RWPE2 (cell line): ENCODE results near the gene HTR6.

ENCODE experiments used
- ATAC-seq: fragments of 200-7000 bp; cut with Tn5 transposase; 3 replicates; pipeline ENCODE4 v1.9.1; 2021; ENCODE audit warnings: low read depth
- DNase-seq: peaks from one replicate; pipeline ENCODE4 v3.0.0-alpha.2; 2020; ENCODE audit warnings: low spot score
- H3K27ac ChIP-seq: fragments of 450-650 bp; 2 replicates; pipeline ENCODE4 v1.5.1; 2017; ENCODE audit warnings: mild to moderate bottlenecking; ENCODE audit not compliant: poor library complexity, severe bottlenecking
- H3K27me3 ChIP-seq: fragments of 250-450 bp; sonication (Bioruptor Pico); 2 replicates; pipeline ENCODE4 v1.5.1; 2021; ENCODE audit warnings: mild to moderate bottlenecking, moderate library complexity; ENCODE audit not compliant: insufficient read depth, poor library complexity, severe bottlenecking
- H3K36me3 ChIP-seq: fragments of 250-450 bp; sonication (Bioruptor Pico); 2 replicates; pipeline ENCODE4 v1.5.1; 2020; ENCODE audit warnings: low read depth, mild to moderate bottlenecking, moderate library complexity
- H3K4me1 ChIP-seq: fragments of 250-450 bp; sonication (Bioruptor Pico); 2 replicates; pipeline ENCODE4 v1.5.1; 2021; ENCODE audit warnings: mild to moderate bottlenecking, moderate library complexity; ENCODE audit not compliant: insufficient read depth, poor library complexity, severe bottlenecking
- H3K4me3 ChIP-seq: fragments of 250-450 bp; sonication (Bioruptor Pico); 2 replicates; pipeline ENCODE4 v1.5.1; 2021; ENCODE audit warnings: mild to moderate bottlenecking, moderate library complexity; ENCODE audit not compliant: severe bottlenecking
- H3K9me3 ChIP-seq: fragments of 250-450 bp; sonication (Bioruptor Pico); 2 replicates; pipeline ENCODE4 v1.5.1; 2021; ENCODE audit warnings: mild to moderate bottlenecking, moderate library complexity; ENCODE audit not compliant: severe bottlenecking
- TF ChIP-seq, protein P1 (sequence below): fragments of 450-650 bp; IDR thresholded peaks from one replicate; pipeline ENCODE4 v1.5.1; 2017; ENCODE audit warnings: mild to moderate bottlenecking, moderate library complexity; ENCODE audit not compliant: poor library complexity, severe bottlenecking

HTR6 gene

DNA sequence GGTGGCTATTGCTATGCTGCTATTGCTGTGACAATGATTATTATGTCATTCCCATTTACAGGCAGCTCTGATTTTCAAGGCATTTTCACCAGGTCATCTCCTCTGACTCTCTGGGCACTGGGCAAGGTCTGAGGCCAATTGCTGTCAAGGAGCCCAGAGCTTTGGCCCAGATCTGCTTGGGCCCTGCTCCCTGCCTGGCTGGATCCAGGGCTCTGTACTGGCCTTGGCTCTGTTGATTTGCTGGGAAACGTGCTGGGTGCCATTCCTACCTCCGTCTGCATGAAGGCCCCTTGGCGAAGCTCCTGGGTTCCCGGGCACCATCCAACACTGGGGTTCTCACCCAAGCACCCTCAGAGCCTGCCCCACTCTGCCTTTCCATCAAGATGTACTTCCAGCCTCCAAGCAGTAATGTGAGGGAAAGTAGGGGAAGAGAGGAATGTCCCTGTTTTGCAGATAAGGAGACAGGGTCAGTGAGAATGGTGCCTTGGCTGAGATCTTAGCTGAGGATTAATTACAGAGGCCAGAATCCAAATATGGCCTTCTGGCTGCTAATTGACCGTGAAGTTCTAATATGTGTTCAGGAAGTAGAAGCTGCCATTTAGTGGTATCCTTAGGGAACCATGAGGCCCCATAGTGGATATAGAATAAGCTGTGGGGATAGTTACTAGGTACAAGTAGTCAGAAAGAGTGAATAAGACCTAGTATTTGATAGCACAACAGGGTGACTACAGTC, 63.9 kb downstream of the HTR6 start:
- ATAC-seq (no peak), DNase-seq (no peak)
- Histone ChIP-seq H3K27me3 (no peaks in the 10 kb centered on the region), H3K27ac (no peak overlapping the region), H3K4me1 (no peaks in the 10 kb centered on the region), H3K9me3 (no peaks in the 10 kb centered on the region), H3K4me3 (no peak overlapping the region), H3K36me3 (no peaks in the 10 kb centered on the region)
- TF ChIP-seq, protein P1, sequence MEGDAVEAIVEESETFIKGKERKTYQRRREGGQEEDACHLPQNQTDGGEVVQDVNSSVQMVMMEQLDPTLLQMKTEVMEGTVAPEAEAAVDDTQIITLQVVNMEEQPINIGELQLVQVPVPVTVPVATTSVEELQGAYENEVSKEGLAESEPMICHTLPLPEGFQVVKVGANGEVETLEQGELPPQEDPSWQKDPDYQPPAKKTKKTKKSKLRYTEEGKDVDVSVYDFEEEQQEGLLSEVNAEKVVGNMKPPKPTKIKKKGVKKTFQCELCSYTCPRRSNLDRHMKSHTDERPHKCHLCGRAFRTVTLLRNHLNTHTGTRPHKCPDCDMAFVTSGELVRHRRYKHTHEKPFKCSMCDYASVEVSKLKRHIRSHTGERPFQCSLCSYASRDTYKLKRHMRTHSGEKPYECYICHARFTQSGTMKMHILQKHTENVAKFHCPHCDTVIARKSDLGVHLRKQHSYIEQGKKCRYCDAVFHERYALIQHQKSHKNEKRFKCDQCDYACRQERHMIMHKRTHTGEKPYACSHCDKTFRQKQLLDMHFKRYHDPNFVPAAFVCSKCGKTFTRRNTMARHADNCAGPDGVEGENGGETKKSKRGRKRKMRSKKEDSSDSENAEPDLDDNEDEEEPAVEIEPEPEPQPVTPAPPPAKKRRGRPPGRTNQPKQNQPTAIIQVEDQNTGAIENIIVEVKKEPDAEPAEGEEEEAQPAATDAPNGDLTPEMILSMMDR: no peak

DNA sequence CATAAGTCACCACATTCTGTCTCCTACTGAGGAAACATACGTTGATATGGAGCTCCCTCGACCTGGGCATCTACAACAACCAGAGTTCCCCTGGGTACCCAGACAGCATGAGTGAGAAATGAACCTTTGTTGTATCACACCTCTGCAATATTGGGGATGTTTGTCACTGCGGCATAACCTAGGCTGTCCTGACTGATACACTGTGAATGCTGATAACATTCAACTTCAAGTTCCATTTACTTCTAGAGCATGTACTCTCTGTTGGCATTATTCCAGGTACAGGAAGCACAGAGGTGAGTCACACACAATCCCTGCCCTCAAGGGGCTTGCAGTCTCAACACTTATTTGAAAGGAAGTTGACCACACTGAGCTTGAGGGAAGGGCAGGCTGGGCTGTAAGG, 65.6 kb downstream of the HTR6 start:
- H3K9me3 ChIP-seq: no peaks in the 10 kb centered on the region
- H3K4me1 ChIP-seq: no peaks in the 10 kb centered on the region

More for the DNA sequence above, 65.6 kb downstream of the HTR6 start:
- no peak for DNase-seq
- no peak overlapping the region for H3K27ac ChIP-seq
- no peaks in the 10 kb centered on the region for H3K36me3 ChIP-seq
- H3K4me3 ChIP-seq: no peak overlapping the region
- TF ChIP-seq, protein P1: no peak
- ATAC-seq: no peak
- H3K27me3 ChIP-seq: no peaks in the 10 kb centered on the region
